Esophagus squamous epithelium (tissue), 4 donors: ENCODE measurements around the gene FAS.

Source experiments
- POLR2A ChIP-seq, 4 donors: fragments of 450-650 bp; IDR thresholded peaks; one replicate each; pipeline ENCODE4 v1.6.1; 2017; ENCODE audit warnings: antibody characterized with exemption in 4 of 4, mild to moderate bottlenecking in 4 of 4, moderate library complexity in 3 of 4
- TF ChIP-seq, protein P1 (sequence below), 6 experiments: fragments of 450-650 bp in 4 of 6; fragments of 200-600 bp in 2 of 6; sonication (generic) in 2 of 6; IDR thresholded peaks; one replicate each; pipeline ENCODE4 v1.5.1; 2016 to 2019; ENCODE audit warnings: antibody characterized with exemption in 6 of 6, mild to moderate bottlenecking in 4 of 6, moderate library complexity in 4 of 6

DNA sequence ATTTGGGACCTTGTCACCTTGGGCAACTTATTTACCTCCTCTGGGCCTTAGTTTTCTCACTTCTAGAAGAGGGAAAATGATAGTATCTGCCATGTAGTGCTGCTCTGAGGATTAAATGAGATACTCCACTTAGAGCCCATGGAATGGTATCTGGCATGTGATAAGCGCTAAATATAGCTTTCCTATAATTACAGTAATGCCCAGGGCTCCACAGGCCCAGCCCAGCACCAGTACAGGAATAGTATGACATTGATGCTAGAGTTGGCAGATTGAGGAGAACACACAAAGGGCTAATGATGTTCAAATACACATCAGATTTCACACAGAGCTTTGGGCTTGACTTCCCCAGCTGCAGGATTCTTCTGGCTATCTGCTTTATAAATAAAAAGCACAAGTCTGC lies 34.9 kb downstream of the FAS start:
- no peak for TF ChIP-seq POLR2A (IDR thresholded peaks at IDR 0.05)
- TF ChIP-seq, protein P1, sequence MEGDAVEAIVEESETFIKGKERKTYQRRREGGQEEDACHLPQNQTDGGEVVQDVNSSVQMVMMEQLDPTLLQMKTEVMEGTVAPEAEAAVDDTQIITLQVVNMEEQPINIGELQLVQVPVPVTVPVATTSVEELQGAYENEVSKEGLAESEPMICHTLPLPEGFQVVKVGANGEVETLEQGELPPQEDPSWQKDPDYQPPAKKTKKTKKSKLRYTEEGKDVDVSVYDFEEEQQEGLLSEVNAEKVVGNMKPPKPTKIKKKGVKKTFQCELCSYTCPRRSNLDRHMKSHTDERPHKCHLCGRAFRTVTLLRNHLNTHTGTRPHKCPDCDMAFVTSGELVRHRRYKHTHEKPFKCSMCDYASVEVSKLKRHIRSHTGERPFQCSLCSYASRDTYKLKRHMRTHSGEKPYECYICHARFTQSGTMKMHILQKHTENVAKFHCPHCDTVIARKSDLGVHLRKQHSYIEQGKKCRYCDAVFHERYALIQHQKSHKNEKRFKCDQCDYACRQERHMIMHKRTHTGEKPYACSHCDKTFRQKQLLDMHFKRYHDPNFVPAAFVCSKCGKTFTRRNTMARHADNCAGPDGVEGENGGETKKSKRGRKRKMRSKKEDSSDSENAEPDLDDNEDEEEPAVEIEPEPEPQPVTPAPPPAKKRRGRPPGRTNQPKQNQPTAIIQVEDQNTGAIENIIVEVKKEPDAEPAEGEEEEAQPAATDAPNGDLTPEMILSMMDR (IDR thresholded peaks at IDR 0.05): no peak
